HG02943 (cell line): Measurements from ENCODE around the gene SRD5A1.

ENCODE experiments used
- ATAC-seq: cut with Tn5 transposase; IDR thresholded peaks from one replicate; pipeline ENCODE4 v1.9.1; 2021; ENCODE audit warnings: mild to moderate bottlenecking, low read depth, moderate library complexity; ENCODE audit not compliant: unreplicated experiment

SRD5A1 gene

DNA sequence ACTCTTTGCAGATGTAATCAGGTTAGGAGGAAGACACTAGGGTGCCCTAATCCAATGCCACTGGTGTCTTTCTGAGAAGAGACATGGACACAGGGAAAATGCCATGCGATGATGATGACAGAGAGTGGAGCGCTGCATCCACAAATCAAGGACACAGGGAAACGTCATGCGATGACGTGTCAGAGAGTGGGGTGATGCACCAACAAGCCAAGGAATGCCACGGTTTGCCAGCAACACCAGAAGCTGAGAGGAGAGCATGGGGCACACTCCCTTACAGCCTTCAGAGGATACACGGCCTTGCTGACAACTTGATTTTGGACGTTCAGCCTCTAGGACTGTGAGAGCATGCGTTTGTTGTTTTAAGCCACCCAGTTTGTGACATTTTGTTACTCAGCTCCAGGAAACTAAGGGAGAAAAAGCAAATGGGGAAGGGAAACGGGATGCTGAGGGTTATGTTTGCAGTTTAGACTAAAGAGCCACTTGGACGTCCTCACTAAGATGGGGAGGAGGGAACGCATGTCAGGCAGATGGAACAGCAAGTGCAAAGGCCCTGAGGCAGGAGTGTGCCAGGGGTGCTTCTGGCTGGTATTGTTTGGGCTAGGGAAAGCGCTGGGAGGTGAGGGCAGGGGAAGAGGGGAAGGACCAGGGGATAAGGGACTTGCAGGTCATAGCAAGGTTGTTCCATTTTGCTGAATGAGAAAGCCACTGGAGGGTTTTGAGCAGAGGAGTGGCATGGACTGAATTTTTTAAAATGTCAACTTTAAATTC is 77.5 kb downstream of the SRD5A1 start:
- ATAC-seq: no peak

DNA sequence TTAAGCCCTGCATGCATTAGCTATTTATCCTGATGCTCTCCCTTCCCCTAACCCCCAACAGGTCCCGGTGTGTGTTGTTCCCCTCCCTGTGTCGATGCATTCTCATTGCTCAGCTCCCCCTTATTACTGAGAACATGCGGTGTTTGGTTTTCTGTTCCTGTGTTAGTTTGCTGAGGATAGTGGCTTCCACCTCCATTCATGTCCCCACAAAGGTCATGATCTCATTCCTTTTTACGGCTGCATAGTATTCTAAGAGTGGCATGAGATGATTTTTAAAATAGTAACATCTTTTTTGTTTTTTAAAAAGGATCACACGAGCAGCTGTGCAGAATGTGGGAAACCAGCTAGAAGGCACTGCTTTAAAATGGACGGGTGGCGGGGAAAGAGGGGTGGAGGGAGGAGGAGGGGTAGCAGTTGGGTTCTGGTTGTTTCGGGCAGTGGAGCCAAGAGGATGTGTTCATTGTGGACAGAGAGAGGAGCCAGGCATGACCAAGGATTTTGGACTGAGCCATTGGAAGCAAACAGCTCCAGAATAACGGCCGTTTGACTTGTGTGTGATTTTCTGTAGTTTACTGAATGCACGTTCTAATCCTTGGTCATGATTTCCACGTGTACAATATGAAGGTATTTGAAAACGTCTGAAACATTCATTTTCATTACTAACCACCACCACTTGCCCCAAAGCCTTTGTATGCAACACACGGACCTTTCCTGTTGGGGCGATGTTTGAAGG is 78.3 kb downstream of the SRD5A1 start:
- no peak for ATAC-seq

DNA sequence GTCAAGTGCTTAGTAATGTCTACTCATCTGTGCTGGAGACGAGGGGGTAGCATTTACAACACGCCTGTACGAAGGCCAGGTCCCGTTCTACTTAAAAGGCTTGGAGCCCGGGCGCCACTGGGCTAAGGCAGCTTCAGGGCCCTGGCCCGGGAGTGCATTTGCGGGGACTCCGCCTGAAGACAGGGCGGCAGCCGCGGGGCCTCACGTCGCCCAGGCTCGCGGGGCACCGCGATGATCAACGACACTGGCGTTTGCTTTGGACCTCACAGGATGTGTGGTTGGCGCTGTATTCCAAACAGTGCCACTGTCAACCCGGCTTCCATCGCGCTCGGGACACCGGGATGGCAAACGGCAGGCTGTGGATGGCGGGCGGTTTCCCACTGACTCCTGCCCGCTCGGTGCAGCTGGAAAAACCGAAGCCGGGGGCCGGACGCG is 78.9 kb downstream of the SRD5A1 start:
- ATAC-seq: peak; percentile 17

DNA sequence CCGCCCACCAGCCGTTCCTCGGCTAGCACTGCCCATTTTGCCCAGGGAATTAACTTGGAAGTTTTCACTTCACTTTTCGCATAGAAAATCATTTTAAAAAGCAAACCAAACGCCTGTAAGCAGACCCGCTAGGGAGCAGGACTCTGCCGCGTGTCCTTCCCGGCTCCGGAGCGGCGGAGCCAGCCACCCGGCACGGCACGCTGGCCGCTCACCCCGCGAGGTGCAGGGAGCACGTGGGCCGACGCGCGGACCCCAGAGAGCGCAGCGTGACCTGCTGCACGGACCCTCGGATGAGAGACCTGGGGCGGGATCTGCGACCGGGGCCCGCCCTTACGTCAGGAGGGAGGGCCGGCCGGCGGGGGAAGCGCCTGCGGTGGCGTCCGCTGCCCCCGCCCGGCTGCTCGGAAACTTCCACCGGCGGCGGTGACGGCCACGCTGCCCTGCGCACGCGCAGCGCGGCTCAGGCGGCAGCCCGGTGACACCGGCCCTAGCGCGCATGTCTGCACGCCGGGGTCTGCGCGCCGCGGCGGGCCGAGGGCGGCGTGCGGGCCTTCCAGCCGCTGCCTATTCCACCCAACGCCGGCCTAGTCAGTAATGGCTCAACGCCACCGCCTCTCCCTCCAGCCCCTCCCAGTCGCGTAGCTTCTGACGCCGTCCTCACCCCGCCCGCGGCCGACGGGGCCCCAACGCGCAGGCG is 79.5 kb downstream of the SRD5A1 start:
- ATAC-seq: peak; percentile 54

GRCh38 chr5:6713274-6714225 is 80.3 kb downstream of the SRD5A1 start, which contains the start of gene TENT4A:
TENT4A (plus strand) TSS chr5:6713432; CDS start chr5:6713984, 552 bp downstream.
- ATAC-seq: no peak

DNA sequence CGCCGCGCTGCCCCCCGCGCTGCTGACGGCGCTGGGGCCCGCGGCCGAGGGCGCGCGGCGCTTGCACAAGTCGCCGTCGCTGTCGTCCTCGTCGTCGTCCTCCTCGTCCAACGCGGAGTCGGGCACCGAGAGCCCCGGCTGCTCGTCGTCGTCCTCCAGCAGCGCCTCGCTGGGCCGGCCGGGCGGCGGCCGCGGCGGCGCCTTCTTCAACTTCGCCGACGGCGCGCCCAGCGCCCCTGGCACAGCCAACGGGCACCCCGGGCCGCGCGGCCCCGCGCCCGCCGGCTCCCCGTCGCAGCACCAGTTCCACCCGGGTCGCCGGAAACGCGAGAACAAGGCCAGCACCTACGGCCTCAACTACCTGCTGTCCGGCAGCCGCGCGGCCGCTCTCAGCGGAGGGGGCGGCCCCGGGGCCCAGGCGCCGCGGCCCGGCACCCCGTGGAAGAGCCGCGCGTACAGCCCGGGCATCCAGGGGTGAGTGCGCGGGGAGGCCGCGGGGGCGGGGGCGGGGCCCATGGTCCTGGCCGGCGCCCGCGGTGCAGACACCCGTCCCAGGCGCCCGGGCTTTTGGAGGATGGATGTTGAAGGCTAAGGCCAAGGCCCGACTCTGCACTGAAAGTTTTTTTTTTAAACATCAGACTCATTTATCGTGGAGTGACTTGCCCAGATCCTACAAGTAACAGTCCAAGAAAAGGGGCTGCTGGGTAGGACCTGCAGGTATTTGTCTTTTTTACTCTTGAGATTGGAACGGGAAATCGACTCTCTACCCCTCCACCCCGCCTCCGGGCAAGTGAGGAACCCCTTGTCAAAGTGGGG is 81.2 kb downstream of the SRD5A1 start:
- no peak for ATAC-seq

GRCh38 chr5:6715271-6715670 is 82.0 kb downstream of the SRD5A1 start:
- ATAC-seq: no peak

GRCh38 chr5:6715758-6716628 is 82.8 kb downstream of the SRD5A1 start:
- ATAC-seq: no peak

- ATAC-seq: no peak
Observed at GRCh38 chr5:6716629-6717149, 83.4 kb downstream of the SRD5A1 start.

DNA sequence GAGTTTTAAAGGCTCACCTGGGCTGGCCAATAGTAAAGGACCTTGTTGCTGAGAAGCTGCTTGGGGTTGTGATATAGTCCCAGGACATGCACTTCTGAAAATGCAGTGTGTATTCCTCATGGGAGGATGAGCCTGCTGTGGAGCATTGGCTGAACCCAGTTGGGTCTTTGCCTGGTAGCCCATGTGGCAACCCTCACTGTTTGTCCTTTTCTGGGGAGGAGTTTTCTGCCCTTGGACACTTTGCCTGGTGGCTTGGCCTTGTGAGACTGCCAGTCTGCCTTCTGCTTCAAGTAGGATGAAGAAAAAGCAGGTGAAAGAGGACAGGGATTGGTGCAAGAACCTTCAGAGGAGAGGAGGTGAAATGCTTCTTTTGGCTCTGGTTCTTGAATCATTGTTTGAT is 84.0 kb downstream of the SRD5A1 start:
- ATAC-seq: no peak

GRCh38 chr5:6717687-6718086 is 84.4 kb downstream of the SRD5A1 start:
- ATAC-seq: no peak

GRCh38 chr5:6718161-6718681 is 85.0 kb downstream of the SRD5A1 start:
- no peak for ATAC-seq

DNA sequence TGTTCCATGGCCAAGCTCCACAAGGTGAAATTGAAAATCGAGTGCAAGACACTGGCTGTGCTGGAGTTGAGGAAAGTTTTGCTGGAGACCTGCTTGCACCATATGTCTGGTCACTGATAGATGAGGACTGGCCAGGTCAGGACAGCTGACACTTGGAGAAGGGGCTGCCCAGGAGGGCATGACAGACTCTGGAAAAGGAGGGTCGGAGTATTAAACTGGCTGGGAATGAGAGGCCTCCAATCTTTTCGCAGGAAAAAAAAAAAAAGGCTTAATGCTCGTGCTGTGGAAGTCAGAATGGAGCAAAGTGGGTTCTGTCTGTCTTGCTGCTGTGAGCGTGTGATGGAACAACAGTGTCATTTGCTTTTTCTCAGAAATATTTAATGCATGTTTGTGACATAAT is 85.5 kb downstream of the SRD5A1 start:
- ATAC-seq: no peak

GRCh38 chr5:6719417-6719816 is 86.2 kb downstream of the SRD5A1 start:
- ATAC-seq: no peak

DNA sequence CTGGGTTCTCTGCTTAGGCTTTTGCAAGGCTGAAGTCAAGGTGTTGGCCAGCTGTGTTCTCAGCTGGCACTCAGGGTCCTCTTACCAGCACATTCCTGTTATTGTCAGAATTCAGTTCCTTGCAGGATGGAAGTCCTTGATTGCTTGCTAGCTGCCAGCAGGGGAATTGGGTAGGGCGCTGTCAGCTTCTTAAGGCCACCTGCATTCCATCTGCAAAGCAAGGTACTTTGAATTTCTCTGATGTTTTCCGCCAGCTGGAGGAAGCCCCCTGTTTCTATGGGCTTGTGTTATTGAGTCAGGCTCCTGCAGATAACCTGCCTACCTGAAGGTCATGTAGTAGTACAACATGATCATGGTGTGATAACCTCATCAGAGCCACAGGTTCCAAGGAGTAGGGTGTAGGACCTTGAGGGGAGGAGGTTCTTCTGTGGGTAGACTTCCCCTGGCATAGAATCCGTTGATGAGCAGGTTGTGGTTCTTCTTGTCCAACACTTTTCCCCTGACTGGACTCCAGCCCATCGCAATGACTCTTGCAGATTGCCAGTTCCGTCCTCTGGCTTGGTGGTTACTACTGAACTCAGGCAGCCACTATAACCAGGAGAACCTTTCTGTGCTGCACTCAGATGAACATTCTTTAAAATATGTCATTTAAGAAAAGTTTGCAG is 86.8 kb downstream of the SRD5A1 start:
- ATAC-seq: no peak

GRCh38 chr5:6720561-6720921 is 87.3 kb downstream of the SRD5A1 start:
- no peak for ATAC-seq

GRCh38 chr5:6721442-6721841 is 88.2 kb downstream of the SRD5A1 start:
- ATAC-seq: no peak
